ENCODE data around the gene PXDC1.

- TF ChIP-seq POLR2A (IDR thresholded peaks at IDR 0.05; ENCODE audit: extremely low read depth, insufficient read length) (no peak), MAX (IDR thresholded peaks at IDR 0.05; ENCODE audit: low read depth, low read length) (no peak), CTCF (IDR thresholded peaks at IDR 0.05; ENCODE audit: low read depth, low read length) (no peak), MYC (IDR thresholded peaks at IDR 0.05; ENCODE audit: low read depth, low read length) (no peak)
Measured at GRCh38 chr6:3789018-3789895, 37.7 kb upstream of the PXDC1 start.

All from NB4 (cell line).